CMK (cell line): Measurements from ENCODE around the gene DUSP7.

ENCODE experiments used
- DNase-seq: peaks from one replicate; pipeline ENCODE4 v3.0.0-alpha.2; 2010; ENCODE audit warnings: low read depth

The DUSP7 gene

GRCh38 chr3:52067526-52067925 is 11.2 kb upstream of the DUSP7 start:
- no peak for DNase-seq

GRCh38 chr3:52067046-52067445 is 10.7 kb upstream of the DUSP7 start:
- no peak for DNase-seq

- no peak for DNase-seq
Observed at GRCh38 chr3:52065264-52065756, 8.9 kb upstream of the DUSP7 start.

- no peak for DNase-seq
Observed at GRCh38 chr3:52064561-52064960, 8.2 kb upstream of the DUSP7 start.

GRCh38 chr3:52063026-52063723 is 6.8 kb upstream of the DUSP7 start:
- DNase-seq, result no peak

- DNase-seq, result no peak
Observed at GRCh38 chr3:52062505-52062904, 6.1 kb upstream of the DUSP7 start.

GRCh38 chr3:52061121-52061910 is 4.9 kb upstream of the DUSP7 start:
- DNase-seq, result no peak

- no peak for DNase-seq
Observed at GRCh38 chr3:52059781-52060180, 3.4 kb upstream of the DUSP7 start.

GRCh38 chr3:52057812-52058495 is 1.6 kb upstream of the DUSP7 start:
- DNase-seq, result no peak

- peak; percentile 93 for DNase-seq
Observed at GRCh38 chr3:52056968-52057811, 819 bp upstream of the DUSP7 start.

- DNase-seq, result no peak
Observed at GRCh38 chr3:52055537-52056351, 627 bp downstream of the DUSP7 start.

- DNase-seq, result no peak
Observed at GRCh38 chr3:52054661-52055511, 1.5 kb downstream of the DUSP7 start.

- DNase-seq, result no peak
Observed at GRCh38 chr3:52053307-52054304, 2.8 kb downstream of the DUSP7 start.

- peak; percentile 95 for DNase-seq
Observed at GRCh38 chr3:52052831-52053306, 3.5 kb downstream of the DUSP7 start.

GRCh38 chr3:52051444-52051843 is 4.9 kb downstream of the DUSP7 start:
- DNase-seq, result no peak

- DNase-seq, result no peak
Observed at GRCh38 chr3:52050571-52050970, 5.8 kb downstream of the DUSP7 start.

GRCh38 chr3:52049503-52049902 is 6.9 kb downstream of the DUSP7 start:
- no peak for DNase-seq

- no peak for DNase-seq
Observed at GRCh38 chr3:52047295-52047960, 8.9 kb downstream of the DUSP7 start.
